ENCODE results near the gene USP50. TPM values are rescaled to one million over a fixed set of nuclear protein-coding genes. Genes with fewer than 3 reads are reported as not detected.
"Not testable (repeated sequence)": the region's sequence is repeated elsewhere in the genome, so short reads cannot be mapped to it uniquely, and the experiment has no call there.

Gene USP50
- polyA plus RNA-seq, 1 of the 3 experiments (the other 2 are of a cell fraction) = not detected

DNA sequence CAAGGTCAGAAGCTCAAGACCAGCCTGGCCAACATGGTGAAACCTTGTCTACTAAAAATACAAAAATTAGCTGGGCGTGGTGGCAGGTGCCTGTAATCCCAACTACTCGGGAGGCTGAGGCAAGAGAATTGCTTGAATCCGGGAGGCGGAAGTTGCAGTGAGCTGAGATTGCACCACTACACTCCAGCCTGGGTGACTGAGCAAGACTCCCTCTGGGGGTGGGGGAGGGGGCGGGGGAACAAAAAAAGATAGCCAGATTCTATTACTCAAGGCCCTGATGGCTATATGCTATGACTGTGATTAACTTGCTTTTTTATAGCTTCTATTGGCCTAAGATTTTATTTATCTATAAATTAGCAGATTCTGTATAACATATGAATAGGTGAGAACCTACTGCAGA lies 27.4 kb upstream of the USP50 start:
- H3K9me2 ChIP-seq; H3K4me3 ChIP-seq (ENCODE audit: low read depth in 2 of 2, low read length in 1 of 2); H3K4me1 ChIP-seq (ENCODE audit: control insufficient read depth in 1 of 2, insufficient read depth in 2 of 2, low read depth in 1 of 2, low read length in 1 of 2); H4K20me1 ChIP-seq (ENCODE audit: insufficient read depth); H3K79me2 ChIP-seq (ENCODE audit: insufficient read depth); H3K9me3 ChIP-seq; H2AFZ ChIP-seq (ENCODE audit: low read depth); H3K27ac ChIP-seq (ENCODE audit: low read depth in 2 of 2, low read length in 1 of 2); H3K27me3 ChIP-seq (ENCODE audit: insufficient read depth); H3K4me2 ChIP-seq; POLR2A ChIA-PET; H3F3A ChIP-seq (replicated peaks; ENCODE audit: insufficient read depth); H3K9ac ChIP-seq; DNase-seq: not testable (repeated sequence)
- peaks cover 67 to 72% of the 10 kb centered on the region in 2 experiments for H3K36me3 ChIP-seq (replicated peaks in 1 of 2; ENCODE audit: control insufficient read depth in 1 of 2, insufficient read depth in 2 of 2, low read length in 1 of 2)
- CTCF ChIA-PET = interaction anchor here (0.9 kb wide), 1 partner anchor 303 kb away, joined by 3 read pairs; no protein-coding TSS in a partner anchor
- 99% methylated on average over 5 of the region's 5 CpGs for WGBS (ENCODE audit: low lambda C conversion rate)

DNA sequence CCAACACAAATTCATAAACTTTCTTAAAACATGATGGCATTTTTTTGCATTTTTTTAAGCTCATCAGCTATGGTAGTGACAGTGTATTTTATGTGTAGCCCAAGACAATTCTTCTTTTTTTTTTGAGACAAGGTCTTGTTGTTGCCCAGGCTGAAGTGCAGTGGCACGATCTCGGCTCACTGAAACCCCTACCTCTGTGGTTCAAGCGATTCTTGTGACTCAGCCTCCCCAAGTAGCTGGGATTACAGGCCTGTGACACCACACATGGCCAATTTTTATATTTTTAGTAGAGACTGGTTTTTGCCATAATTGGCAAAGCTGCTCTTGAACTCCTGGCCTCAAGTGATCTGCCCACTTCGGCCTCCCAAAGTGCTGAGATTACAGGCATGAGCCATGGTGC lies 17.3 kb upstream of the USP50 start:
- no peak overlapping the region for H3K4me2 ChIP-seq

DNA sequence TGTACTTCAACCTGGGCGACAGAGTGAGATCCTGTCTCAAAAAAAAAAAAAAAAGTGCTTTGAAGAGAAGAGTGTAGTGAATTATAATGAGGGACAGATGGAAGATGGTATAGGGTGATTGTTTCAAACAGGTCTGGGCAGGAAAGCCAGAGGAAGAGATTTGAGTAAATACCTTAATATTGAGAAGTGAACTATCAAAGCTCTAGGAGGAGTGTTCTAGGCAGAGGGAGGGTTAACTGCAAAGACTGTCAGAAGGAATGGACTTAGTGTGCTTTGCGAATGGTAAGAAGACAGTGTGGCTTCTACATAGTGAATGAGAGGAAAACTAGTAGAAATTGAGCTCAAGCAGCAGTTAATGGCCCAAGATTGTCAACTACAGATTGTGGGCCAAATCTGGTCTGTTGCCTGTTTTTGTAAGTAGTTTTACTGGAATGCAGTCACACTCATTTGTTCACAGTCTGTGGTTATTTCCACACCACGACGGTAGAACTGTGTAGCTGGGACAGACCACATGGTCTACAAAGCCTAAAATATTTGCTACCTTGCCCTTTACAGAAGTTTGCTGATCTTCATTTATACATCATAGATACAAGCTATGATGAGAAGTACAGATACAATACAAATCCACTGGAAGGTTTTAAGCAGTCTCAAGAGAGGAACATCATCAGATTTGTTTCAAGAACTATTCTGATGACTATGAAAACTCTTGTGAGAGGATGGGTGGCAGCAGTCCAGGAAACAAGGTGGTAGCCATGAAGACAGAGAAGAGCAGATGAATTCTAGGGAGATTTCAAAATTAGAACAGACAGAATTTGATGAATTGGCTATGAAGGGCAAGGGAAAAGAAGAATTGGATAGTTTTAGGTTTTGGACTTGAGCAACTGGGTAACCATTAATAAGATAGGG lies 16.5 kb upstream of the USP50 start:
- no peak overlapping the region; a peak in 1 of 4 replicates for H3K27ac ChIP-seq (ENCODE audit: low read depth in 2 of 2, low read length in 1 of 2)
- H3K27me3 ChIP-seq (ENCODE audit: insufficient read depth) = no peaks in the 10 kb centered on the region
- ChIA-PET POLR2A (no interaction called here), CTCF (no interaction called here)
- no peaks in the 10 kb centered on the region for H3K9me3 ChIP-seq
- no peak overlapping the region for H3K4me3 ChIP-seq (ENCODE audit: low read depth in 2 of 2, low read length in 1 of 2)
- no peaks in the 10 kb centered on the region for H3K9me2 ChIP-seq
- WGBS (ENCODE audit: low lambda C conversion rate) = 97% methylated on average over 4 of the region's 4 CpGs
- peaks cover 7% of the 10 kb centered on the region for H3F3A ChIP-seq (replicated peaks; ENCODE audit: insufficient read depth)
- no peaks in the 10 kb centered on the region for H4K20me1 ChIP-seq (ENCODE audit: insufficient read depth)
- no peak for DNase-seq
- TF ChIP-seq MXI1 (IDR thresholded peaks at IDR 0.05; ENCODE audit: low read depth, low read length) (no peak), JUND (IDR thresholded peaks at IDR 0.05) (no peak), POLR2AphosphoS5 (IDR thresholded peaks at IDR 0.05; ENCODE audit: low read depth, low read length) (no peak), NFIC (IDR thresholded peaks at IDR 0.05; ENCODE audit: borderline replicate concordance) (no peak), SMC3 (IDR thresholded peaks at IDR 0.05; ENCODE audit: low read depth, low read length) (no peak), YY1 (IDR thresholded peaks at IDR 0.05; ENCODE audit: low read depth) (no peak), FOXJ3 (CRISPR knock-in tag; IDR thresholded peaks at IDR 0.05) (no peak), RFX5 (IDR thresholded peaks at IDR 0.05; ENCODE audit: low read length) (no peak), ELF1 (IDR thresholded peaks at IDR 0.05) (no peak)
- TF ChIP-seq, protein P1, sequence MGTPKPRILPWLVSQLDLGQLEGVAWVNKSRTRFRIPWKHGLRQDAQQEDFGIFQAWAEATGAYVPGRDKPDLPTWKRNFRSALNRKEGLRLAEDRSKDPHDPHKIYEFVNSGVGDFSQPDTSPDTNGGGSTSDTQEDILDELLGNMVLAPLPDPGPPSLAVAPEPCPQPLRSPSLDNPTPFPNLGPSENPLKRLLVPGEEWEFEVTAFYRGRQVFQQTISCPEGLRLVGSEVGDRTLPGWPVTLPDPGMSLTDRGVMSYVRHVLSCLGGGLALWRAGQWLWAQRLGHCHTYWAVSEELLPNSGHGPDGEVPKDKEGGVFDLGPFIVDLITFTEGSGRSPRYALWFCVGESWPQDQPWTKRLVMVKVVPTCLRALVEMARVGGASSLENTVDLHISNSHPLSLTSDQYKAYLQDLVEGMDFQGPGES (IDR thresholded peaks at IDR 0.05; ENCODE audit: low read depth, low read length) = no peak
- TF ChIP-seq, protein P2, sequence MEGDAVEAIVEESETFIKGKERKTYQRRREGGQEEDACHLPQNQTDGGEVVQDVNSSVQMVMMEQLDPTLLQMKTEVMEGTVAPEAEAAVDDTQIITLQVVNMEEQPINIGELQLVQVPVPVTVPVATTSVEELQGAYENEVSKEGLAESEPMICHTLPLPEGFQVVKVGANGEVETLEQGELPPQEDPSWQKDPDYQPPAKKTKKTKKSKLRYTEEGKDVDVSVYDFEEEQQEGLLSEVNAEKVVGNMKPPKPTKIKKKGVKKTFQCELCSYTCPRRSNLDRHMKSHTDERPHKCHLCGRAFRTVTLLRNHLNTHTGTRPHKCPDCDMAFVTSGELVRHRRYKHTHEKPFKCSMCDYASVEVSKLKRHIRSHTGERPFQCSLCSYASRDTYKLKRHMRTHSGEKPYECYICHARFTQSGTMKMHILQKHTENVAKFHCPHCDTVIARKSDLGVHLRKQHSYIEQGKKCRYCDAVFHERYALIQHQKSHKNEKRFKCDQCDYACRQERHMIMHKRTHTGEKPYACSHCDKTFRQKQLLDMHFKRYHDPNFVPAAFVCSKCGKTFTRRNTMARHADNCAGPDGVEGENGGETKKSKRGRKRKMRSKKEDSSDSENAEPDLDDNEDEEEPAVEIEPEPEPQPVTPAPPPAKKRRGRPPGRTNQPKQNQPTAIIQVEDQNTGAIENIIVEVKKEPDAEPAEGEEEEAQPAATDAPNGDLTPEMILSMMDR (IDR thresholded peaks at IDR 0.05) = no peak
- TF ChIP-seq, protein P3, sequence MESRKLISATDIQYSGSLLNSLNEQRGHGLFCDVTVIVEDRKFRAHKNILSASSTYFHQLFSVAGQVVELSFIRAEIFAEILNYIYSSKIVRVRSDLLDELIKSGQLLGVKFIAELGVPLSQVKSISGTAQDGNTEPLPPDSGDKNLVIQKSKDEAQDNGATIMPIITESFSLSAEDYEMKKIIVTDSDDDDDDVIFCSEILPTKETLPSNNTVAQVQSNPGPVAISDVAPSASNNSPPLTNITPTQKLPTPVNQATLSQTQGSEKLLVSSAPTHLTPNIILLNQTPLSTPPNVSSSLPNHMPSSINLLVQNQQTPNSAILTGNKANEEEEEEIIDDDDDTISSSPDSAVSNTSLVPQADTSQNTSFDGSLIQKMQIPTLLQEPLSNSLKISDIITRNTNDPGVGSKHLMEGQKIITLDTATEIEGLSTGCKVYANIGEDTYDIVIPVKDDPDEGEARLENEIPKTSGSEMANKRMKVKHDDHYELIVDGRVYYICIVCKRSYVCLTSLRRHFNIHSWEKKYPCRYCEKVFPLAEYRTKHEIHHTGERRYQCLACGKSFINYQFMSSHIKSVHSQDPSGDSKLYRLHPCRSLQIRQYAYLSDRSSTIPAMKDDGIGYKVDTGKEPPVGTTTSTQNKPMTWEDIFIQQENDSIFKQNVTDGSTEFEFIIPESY (IDR thresholded peaks at IDR 0.05; ENCODE audit: borderline replicate concordance, low read depth) = no peak
- no peaks in the 10 kb centered on the region for H3K79me2 ChIP-seq (ENCODE audit: insufficient read depth)
- H3K4me1 ChIP-seq (ENCODE audit: control insufficient read depth in 1 of 2, insufficient read depth in 2 of 2, low read depth in 1 of 2, low read length in 1 of 2) = no peaks in the 10 kb centered on the region
- peaks cover 21 to 53% of the 10 kb centered on the region in 2 experiments for H3K36me3 ChIP-seq (replicated peaks in 1 of 2; ENCODE audit: control insufficient read depth in 1 of 2, insufficient read depth in 2 of 2, low read length in 1 of 2)
- H3K4me2 ChIP-seq = no peak overlapping the region
- H2AFZ ChIP-seq (ENCODE audit: low read depth) = no peak overlapping the region
- no peak overlapping the region for H3K9ac ChIP-seq

More for the DNA sequence above, 17.3 kb upstream of the USP50 start:
- no peaks in the 10 kb centered on the region for H3K9me3 ChIP-seq
- H3K79me2 ChIP-seq (ENCODE audit: insufficient read depth) = no peaks in the 10 kb centered on the region
- ChIA-PET POLR2A (no interaction called here), CTCF (no interaction called here)
- H2AFZ ChIP-seq (ENCODE audit: low read depth) = no peak overlapping the region
- WGBS (ENCODE audit: low lambda C conversion rate) = 99% methylated on average over 4 of the region's 4 CpGs
- H3K9ac ChIP-seq = no peak overlapping the region
- TF ChIP-seq TCF12 (IDR thresholded peaks at IDR 0.05) (no peak), NRF1 (IDR thresholded peaks at IDR 0.05; ENCODE audit: low read depth, low read length) (no peak), FOXJ3 (CRISPR knock-in tag; IDR thresholded peaks at IDR 0.05) (no peak), RFX5 (IDR thresholded peaks at IDR 0.05; ENCODE audit: low read length) (no peak), SIN3A (IDR thresholded peaks at IDR 0.05; ENCODE audit: borderline replicate concordance, low read depth, low read length) (no peak)
- TF ChIP-seq, protein P4, sequence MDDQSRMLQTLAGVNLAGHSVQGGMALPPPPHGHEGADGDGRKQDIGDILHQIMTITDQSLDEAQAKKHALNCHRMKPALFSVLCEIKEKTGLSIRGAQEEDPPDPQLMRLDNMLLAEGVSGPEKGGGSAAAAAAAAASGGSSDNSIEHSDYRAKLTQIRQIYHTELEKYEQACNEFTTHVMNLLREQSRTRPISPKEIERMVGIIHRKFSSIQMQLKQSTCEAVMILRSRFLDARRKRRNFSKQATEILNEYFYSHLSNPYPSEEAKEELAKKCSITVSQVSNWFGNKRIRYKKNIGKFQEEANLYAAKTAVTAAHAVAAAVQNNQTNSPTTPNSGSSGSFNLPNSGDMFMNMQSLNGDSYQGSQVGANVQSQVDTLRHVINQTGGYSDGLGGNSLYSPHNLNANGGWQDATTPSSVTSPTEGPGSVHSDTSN (IDR thresholded peaks at IDR 0.05) = no peak
- no peaks in the 10 kb centered on the region for H4K20me1 ChIP-seq (ENCODE audit: insufficient read depth)
- H3K36me3 ChIP-seq (replicated peaks in 1 of 2; ENCODE audit: control insufficient read depth in 1 of 2, insufficient read depth in 2 of 2, low read length in 1 of 2) = peaks cover 24 to 50% of the 10 kb centered on the region in 2 experiments
- H3F3A ChIP-seq (replicated peaks; ENCODE audit: insufficient read depth) = peaks cover 7% of the 10 kb centered on the region
- no peaks in the 10 kb centered on the region for H3K27me3 ChIP-seq (ENCODE audit: insufficient read depth)
- H3K4me1 ChIP-seq (ENCODE audit: control insufficient read depth in 1 of 2, insufficient read depth in 2 of 2, low read depth in 1 of 2, low read length in 1 of 2) = no peaks in the 10 kb centered on the region
- H3K4me3 ChIP-seq (ENCODE audit: low read depth in 2 of 2, low read length in 1 of 2) = no peak overlapping the region
- no peak overlapping the region for H3K27ac ChIP-seq (ENCODE audit: low read depth in 2 of 2, low read length in 1 of 2)
- no peak for DNase-seq
- no peaks in the 10 kb centered on the region for H3K9me2 ChIP-seq
